GM12891 (cell line): Measurements from ENCODE around the gene PCNX4.

ENCODE experiments used
- DNase-seq: peaks from one replicate; pipeline ENCODE4 v3.0.0; 2011; ENCODE audit warnings: low spot score; ENCODE audit not compliant: insufficient read length
- FAIRE-seq: peaks from 2 replicates; lab custom pipeline; 2011; peaks lifted over from hg19 to GRCh38; lab: Jason Lieb, UNC
- PAX5 ChIP-seq: IDR thresholded peaks from 2 replicates; pipeline ENCODE4 v1.6.1; 2011; ENCODE audit warnings: low read length, moderate library complexity, mild to moderate bottlenecking; ENCODE audit not compliant: insufficient read depth, severe bottlenecking
- POLR2A ChIP-seq: IDR thresholded peaks from 2 replicates; pipeline ENCODE4 v1.6.1; 2011; ENCODE audit warnings: low read depth, low read length, control low read depth
- POLR2AphosphoS5 ChIP-seq: IDR thresholded peaks from 2 replicates; pipeline ENCODE4 v1.6.1; 2011; ENCODE audit warnings: low read depth, low read length, control low read depth
- POU2F2 ChIP-seq: IDR thresholded peaks from 2 replicates; pipeline ENCODE4 v1.6.1; 2011; ENCODE audit warnings: low read depth, mild to moderate bottlenecking, control low read depth, low read length, moderate library complexity
- SPI1 ChIP-seq: IDR thresholded peaks from 2 replicates; pipeline ENCODE4 v1.6.1; 2011; ENCODE audit warnings: low read depth, low read length, control low read depth
- TAF1 ChIP-seq: IDR thresholded peaks from 2 replicates; pipeline ENCODE4 v1.6.1; 2011; ENCODE audit warnings: low read depth, low read length, control low read depth

PCNX4 gene

DNA sequence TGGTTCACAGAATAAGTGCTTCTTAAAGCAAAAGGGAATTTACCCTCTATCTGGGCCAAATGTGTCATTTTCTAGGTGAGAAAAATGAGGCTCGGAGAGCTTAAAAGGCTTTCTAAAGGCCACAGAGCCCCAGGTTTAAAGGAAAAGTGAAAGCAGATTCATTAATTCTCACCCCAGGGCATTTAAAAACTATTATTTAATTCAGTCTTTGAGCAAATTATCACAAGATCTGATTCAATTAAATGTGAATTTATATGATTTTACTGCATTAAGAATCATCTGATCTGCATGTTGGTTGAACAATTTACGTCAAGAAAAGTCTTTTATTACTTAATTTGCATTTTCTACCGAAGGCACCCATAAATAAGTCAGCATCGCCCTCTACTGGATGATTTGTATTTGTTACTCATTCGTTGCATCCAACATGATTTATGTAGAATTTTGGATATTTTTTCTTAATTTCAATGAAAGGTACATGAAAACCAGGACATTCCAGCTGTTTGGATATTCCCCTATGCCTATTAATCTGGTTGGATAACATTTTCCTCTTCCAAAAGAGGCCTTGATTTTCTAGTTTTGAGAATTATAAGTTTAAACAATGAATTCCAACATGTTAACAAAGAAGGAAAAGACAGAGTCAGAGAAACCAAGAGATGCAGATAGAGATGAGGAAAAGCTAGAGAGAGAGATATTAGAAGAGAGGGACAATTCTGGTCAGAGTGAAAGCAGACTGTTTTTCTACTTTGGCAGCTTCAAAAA lies 92.6 kb downstream of the PCNX4 start:
- FAIRE-seq: peak; percentile 89
- TF ChIP-seq PAX5 (no peak), POLR2A (no peak), SPI1 (no peak), TAF1 (no peak), POLR2AphosphoS5 (no peak), POU2F2 (no peak)
- DNase-seq: no peak

DNA sequence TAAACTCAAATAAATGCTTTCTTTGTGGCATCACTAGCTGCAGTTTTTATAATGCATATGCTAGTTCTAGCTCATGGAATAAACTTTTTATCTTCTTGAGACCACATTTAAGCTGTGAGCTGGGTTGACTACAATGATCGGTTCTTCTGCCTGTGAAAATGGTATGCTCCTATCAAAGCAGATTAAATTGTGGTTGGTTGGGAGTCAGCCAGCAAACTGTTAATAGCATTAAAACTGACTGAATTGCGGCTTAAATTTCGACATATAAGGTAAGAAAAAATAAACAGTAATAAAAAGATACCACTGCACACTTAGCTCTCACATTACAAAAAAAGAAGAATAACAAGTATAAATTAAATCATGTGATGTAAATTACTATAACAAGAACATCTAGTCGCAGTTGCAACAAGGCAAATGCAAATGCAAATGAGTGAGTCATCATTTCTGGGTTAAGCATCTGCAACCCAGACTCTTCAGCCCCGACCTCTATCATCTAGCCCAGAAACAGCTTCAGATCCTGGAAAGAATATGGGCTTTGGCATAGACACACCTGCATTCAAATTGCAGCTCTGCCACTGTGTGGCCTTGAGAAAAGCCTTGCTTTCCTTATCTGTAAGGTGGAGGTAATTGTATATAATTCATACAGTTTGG lies 93.3 kb downstream of the PCNX4 start:
- peak; percentile 65 for FAIRE-seq
- no peak for TF ChIP-seq PAX5
- no peak for TF ChIP-seq TAF1
- TF ChIP-seq POU2F2: no peak
- no peak for TF ChIP-seq POLR2AphosphoS5
- TF ChIP-seq SPI1: no peak
- TF ChIP-seq POLR2A: no peak
- DNase-seq: no peak

DNA sequence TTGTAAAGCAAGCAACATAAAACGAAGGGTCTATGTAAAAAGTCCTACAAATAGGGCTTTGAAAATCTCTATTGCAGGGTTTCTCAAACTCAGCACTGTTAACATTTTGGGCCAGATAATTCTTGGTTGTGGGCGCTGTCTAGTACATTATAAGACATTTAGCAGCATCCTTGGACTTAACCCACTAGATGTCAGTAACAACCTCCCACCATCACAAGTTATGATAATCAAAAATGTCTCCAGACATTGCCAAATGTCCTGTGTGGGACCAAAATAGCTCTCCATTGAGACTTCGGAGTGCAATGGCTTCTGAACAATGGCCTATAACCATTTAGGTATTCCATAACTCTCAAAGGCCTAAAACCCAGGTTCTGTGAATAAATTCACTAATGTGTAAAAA lies 96.4 kb downstream of the PCNX4 start:
- no peak for DNase-seq
- TF ChIP-seq PAX5: no peak
- no peak for TF ChIP-seq POLR2A
- TF ChIP-seq SPI1: no peak
- TF ChIP-seq POLR2AphosphoS5: no peak
- no peak for TF ChIP-seq TAF1
- no peak for TF ChIP-seq POU2F2
- FAIRE-seq: peak; percentile 83

DNA sequence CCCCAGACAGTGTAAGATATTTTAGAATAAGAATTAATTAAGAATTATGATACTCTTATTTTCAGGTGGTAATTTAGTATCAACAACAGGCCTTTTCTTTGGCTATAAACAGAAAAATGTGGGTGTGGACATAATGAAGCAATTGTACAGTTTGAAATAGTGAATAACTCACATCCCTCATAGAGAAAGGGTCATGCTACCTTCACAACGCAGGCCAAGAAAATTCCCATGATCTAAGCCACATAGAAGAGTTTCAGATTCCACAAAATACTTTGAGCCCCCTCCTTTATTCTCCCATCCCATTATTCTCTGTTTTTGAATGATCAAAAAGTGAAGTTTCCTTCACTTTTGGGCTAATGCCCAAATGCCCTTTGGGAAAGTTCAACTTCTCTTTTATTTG lies 97.0 kb downstream of the PCNX4 start:
- FAIRE-seq (no peak), DNase-seq (no peak)
- no peak for TF ChIP-seq PAX5
- TF ChIP-seq TAF1: no peak
- no peak for TF ChIP-seq POLR2AphosphoS5
- no peak for TF ChIP-seq SPI1
- TF ChIP-seq POU2F2: no peak
- TF ChIP-seq POLR2A: no peak

DNA sequence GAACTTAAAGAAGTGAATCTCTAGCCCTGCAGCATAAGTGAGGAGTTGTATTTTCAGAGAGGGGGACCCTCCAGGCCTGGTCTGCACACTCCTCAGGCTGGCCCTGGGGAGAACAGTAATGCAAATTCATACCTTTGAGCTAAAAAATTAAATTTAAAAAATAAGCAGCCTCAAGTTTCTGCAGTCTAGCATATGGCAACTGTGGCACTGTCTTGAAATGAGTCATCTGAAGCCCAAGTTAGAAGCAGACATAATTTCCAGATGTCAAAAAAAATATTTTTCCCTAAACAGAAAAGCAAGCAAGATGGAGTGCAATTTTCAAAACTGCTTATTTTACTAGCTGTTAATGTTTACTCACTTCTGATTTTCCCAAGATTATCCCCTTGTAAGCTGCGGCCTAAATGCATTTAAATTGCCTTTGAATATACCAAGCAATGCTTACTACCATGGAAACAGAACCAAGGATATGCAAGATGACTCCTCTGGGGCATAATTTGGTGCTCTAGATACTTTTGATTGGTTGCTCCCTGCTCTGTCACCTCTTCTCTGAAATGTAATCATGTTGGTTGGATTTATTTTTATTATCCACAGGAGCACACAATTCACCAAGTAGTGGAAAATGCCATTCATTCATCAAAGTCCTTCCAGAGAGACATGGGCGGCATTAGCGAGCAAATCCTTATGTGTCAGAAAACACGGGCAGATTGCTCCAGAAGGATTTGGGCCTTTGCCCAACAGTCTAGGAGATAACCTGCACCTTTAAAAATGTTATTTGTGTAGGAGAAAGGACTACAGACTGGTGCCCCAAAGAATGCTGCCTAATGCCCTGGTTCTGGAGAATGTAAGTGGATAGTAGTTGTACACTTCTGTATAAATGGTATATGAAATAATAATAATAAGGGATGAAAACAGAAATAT lies 98.5 kb downstream of the PCNX4 start:
- FAIRE-seq: peak; percentile 64
- no peak for DNase-seq

DNA sequence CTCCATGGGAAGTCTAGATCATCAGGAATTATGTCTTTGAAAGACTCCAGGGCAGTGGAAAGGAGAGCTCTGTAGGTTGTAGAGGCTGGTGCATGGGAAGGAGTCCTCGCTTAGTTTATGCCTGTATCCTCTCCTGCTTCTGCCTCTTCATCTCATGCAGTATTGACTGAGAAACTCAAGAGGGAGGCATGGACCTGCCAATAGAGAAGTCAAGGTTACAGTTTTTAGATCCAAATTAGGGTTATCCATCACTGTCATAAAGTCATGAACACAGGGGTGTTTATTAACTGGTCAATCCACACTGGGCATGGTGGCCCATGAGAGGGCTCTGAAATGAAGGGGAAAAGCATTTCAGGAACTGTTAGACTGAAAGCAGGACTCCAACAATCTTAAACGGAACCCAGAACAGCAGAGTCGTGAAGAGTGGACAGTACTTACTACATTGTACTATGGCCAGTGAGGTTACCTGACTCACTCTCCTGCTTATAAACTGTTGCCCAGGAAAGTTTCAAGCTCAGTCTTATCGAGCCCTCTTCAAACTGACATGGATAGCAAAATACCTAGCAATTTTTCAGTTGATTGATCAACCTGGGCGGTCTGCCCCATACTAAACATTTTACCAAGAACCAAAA lies 103.6 kb downstream of the PCNX4 start:
- TF ChIP-seq TAF1: no peak
- no peak for TF ChIP-seq POLR2AphosphoS5
- TF ChIP-seq POU2F2: no peak
- TF ChIP-seq PAX5: no peak
- no peak for TF ChIP-seq SPI1
- FAIRE-seq (peak; percentile 75), DNase-seq (no peak)

More for the DNA sequence above, 98.5 kb downstream of the PCNX4 start:
- no peak for TF ChIP-seq POLR2AphosphoS5
- no peak for TF ChIP-seq POLR2A
- TF ChIP-seq POU2F2: no peak
- no peak for TF ChIP-seq TAF1
- no peak for TF ChIP-seq SPI1
- TF ChIP-seq PAX5: no peak

DNA sequence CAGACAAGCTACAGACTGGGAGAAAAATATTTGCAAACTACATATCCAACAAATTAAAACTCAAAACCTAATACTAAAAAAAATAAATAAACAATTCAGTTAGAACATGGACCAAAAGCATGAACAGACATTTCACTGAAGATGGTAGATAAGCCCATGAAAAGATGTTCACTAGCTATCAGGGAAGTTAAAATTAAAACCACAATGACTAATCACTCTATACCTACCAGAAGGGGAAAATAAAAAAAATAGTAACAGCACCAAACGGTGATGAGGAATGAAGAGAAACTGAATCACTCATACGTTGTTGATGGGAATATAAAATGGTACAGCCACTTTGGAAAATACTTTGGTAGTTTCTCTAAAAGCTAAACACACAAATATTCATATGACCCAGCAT lies 104.6 kb downstream of the PCNX4 start:
- DNase-seq (no peak), FAIRE-seq (no peak)
- TF ChIP-seq SPI1 (no peak), POLR2A (no peak), TAF1 (no peak), PAX5 (no peak), POU2F2 (no peak), POLR2AphosphoS5 (no peak)

DNA sequence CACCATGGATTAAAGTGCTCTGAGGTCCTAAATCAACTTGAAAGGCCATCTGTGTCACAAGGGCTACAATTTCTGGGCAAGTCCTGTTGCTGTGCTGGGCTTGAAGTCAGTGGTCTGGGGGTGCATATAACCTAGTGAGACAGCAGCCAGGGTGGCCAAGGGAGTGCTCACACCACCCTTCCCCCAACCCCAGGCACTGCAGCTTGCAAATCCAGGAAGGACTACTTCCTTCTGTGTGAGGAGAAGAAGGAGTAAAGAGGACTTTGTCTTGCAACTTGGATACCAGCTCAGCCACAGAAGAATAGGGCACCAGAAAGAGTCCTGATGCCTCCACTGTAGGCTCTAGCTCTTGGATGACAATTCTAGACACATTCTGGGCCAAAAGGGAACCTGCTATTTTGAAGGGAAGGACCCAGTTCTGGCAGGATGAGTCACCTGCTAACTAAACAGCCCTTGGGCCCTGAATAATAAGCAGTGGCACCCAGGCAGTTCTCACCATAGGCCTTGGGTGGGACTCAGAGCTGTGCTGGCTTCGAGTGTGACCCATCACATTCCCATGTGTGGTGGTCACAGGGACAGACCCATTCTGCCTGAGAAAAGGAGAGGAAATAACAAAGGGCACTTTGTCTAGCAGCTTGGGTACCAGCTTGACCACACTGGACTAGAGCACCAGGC lies 106.0 kb downstream of the PCNX4 start:
- FAIRE-seq (no peak), DNase-seq (no peak)
- TF ChIP-seq PAX5 (no peak), TAF1 (no peak), POLR2AphosphoS5 (no peak), POLR2A (no peak), POU2F2 (no peak), SPI1 (no peak)

DNA sequence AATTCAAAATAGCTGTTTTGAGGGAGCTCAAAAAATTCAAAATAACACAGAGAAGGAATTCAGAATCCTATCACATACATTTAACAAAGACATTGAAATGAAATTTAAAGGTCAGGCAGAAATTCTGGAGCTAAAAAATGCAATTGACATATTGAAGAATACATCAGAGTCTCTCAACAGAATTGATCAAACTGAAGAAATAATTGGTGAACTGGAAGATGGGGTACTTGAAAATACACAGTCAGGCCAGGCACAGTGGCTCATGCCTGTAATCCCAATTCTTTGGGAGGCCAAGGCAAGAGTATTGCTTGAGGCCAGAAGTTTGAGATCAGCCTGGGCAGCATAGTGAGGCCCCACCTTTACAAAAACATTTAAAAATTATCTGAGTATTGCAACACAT lies 107.6 kb downstream of the PCNX4 start:
- DNase-seq: no peak
- FAIRE-seq: no peak
- TF ChIP-seq POLR2A (no peak), PAX5 (no peak), POU2F2 (no peak), SPI1 (no peak), POLR2AphosphoS5 (no peak)
